ENCODE measurements around the gene LINS1. TPM values are rescaled to one million over a fixed set of nuclear protein-coding genes. Genes with fewer than 3 reads are reported as not detected.

LINS1 gene
- total and polyA plus RNA-seq, 10 of the 15 experiments (the other 5 are each of a cell fraction or from before 2014, with no cell fraction given) = 13.5 to 33.1 (median 20.3) TPM

DNA sequence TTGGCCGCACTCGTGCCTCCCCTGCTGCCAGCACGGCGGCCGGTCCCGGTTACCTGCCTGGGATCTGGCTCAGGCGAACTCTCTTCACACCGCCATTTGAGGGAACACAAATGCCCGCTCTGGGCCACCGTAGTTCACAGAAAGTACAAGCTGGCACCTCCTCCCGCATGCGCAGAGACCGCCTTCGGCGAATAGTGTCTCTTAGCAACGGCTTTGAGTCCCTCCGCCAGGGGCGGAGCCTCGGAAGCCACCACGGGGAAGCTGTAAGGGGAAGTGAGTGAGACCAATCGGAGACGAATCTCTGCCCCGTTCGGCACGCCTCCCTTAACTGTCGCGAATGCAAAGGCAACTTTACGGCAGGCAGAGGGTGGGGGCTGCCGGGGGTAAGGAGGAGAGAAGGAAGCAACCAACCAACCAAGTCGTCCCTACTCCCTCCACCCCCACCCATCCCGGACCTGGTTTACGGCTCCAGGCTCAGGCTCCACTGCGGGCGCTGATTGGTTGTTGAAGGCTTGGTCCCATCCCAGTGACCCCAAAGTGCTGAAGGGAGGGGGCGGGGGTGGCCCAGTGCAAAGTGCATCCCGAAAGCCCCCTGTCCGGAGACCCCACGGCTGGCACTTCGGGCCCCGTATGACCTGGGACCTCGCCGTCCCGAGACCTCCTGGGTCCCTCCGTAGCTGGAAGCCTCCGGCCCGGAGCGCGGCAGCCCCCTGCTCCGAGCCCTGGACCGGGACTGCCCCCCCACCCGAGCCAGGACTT, at the start of gene LINS1, which contains the start of gene ASB7 (continued):
- TF ChIP-seq HDGF (IDR thresholded peaks at IDR 0.05) (peak; percentile 99), STAT3 (IDR thresholded peaks at IDR 0.05; ENCODE audit: low read depth, low read length) (no peak), SRF (IDR thresholded peaks at IDR 0.05; ENCODE audit: low read depth in 2 of 2, low read length in 2 of 2) (0 out of 4 replicates have a peak, but pooled peaks of 1 of the 2 experiments have one; percentile 2), ZSCAN29 (IDR thresholded peaks at IDR 0.05) (no peak), TBL1XR1 (IDR thresholded peaks at IDR 0.05; ENCODE audit: low read depth, low read length) (0 out of 2 replicates have a peak, but pooled peaks have one; percentile 20), CEBPB (IDR thresholded peaks at IDR 0.05; ENCODE audit: borderline replicate concordance in 1 of 2, low read depth in 2 of 2, low read length in 2 of 2) (no peak), CHD2 (IDR thresholded peaks at IDR 0.05; ENCODE audit: borderline replicate concordance, low read depth, low read length) (peak; percentile 43), PAX8 (IDR thresholded peaks at IDR 0.05) (no peak), SREBF1 (IDR thresholded peaks at IDR 0.05; ENCODE audit: low read length) (no peak), EED (IDR thresholded peaks at IDR 0.05; ENCODE audit: low read depth) (no peak)
- TF ChIP-seq, protein P1, sequence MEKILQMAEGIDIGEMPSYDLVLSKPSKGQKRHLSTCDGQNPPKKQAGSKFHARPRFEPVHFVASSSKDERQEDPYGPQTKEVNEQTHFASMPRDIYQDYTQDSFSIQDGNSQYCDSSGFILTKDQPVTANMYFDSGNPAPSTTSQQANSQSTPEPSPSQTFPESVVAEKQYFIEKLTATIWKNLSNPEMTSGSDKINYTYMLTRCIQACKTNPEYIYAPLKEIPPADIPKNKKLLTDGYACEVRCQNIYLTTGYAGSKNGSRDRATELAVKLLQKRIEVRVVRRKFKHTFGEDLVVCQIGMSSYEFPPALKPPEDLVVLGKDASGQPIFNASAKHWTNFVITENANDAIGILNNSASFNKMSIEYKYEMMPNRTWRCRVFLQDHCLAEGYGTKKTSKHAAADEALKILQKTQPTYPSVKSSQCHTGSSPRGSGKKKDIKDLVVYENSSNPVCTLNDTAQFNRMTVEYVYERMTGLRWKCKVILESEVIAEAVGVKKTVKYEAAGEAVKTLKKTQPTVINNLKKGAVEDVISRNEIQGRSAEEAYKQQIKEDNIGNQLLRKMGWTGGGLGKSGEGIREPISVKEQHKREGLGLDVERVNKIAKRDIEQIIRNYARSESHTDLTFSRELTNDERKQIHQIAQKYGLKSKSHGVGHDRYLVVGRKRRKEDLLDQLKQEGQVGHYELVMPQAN (conservative IDR thresholded peaks at IDR 0.05) = 0 out of 2 replicates have a peak, but pooled peaks have one; percentile 67
- TF ChIP-seq, protein P2, sequence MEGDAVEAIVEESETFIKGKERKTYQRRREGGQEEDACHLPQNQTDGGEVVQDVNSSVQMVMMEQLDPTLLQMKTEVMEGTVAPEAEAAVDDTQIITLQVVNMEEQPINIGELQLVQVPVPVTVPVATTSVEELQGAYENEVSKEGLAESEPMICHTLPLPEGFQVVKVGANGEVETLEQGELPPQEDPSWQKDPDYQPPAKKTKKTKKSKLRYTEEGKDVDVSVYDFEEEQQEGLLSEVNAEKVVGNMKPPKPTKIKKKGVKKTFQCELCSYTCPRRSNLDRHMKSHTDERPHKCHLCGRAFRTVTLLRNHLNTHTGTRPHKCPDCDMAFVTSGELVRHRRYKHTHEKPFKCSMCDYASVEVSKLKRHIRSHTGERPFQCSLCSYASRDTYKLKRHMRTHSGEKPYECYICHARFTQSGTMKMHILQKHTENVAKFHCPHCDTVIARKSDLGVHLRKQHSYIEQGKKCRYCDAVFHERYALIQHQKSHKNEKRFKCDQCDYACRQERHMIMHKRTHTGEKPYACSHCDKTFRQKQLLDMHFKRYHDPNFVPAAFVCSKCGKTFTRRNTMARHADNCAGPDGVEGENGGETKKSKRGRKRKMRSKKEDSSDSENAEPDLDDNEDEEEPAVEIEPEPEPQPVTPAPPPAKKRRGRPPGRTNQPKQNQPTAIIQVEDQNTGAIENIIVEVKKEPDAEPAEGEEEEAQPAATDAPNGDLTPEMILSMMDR (IDR thresholded peaks at IDR 0.05 in 2 of 3, conservative IDR thresholded peaks at IDR 0.05 in 1 of 3; ENCODE audit: control insufficient read depth in 2 of 3, extremely low read depth in 1 of 3, insufficient read depth in 1 of 3, low read depth in 3 of 3, low read length in 3 of 3) = no peak
- TF ChIP-seq, protein P3, sequence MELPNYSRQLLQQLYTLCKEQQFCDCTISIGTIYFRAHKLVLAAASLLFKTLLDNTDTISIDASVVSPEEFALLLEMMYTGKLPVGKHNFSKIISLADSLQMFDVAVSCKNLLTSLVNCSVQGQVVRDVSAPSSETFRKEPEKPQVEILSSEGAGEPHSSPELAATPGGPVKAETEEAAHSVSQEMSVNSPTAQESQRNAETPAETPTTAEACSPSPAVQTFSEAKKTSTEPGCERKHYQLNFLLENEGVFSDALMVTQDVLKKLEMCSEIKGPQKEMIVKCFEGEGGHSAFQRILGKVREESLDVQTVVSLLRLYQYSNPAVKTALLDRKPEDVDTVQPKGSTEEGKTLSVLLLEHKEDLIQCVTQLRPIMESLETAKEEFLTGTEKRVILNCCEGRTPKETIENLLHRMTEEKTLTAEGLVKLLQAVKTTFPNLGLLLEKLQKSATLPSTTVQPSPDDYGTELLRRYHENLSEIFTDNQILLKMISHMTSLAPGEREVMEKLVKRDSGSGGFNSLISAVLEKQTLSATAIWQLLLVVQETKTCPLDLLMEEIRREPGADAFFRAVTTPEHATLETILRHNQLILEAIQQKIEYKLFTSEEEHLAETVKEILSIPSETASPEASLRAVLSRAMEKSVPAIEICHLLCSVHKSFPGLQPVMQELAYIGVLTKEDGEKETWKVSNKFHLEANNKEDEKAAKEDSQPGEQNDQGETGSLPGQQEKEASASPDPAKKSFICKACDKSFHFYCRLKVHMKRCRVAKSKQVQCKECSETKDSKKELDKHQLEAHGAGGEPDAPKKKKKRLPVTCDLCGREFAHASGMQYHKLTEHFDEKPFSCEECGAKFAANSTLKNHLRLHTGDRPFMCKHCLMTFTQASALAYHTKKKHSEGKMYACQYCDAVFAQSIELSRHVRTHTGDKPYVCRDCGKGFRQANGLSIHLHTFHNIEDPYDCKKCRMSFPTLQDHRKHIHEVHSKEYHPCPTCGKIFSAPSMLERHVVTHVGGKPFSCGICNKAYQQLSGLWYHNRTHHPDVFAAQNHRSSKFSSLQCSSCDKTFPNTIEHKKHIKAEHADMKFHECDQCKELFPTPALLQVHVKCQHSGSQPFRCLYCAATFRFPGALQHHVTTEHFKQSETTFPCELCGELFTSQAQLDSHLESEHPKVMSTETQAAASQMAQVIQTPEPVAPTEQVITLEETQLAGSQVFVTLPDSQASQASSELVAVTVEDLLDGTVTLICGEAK (IDR thresholded peaks at IDR 0.05; ENCODE audit: borderline replicate concordance) = peak; percentile 65; the same call in 1 of the 2 replicates
- TF ChIP-seq, protein P4, sequence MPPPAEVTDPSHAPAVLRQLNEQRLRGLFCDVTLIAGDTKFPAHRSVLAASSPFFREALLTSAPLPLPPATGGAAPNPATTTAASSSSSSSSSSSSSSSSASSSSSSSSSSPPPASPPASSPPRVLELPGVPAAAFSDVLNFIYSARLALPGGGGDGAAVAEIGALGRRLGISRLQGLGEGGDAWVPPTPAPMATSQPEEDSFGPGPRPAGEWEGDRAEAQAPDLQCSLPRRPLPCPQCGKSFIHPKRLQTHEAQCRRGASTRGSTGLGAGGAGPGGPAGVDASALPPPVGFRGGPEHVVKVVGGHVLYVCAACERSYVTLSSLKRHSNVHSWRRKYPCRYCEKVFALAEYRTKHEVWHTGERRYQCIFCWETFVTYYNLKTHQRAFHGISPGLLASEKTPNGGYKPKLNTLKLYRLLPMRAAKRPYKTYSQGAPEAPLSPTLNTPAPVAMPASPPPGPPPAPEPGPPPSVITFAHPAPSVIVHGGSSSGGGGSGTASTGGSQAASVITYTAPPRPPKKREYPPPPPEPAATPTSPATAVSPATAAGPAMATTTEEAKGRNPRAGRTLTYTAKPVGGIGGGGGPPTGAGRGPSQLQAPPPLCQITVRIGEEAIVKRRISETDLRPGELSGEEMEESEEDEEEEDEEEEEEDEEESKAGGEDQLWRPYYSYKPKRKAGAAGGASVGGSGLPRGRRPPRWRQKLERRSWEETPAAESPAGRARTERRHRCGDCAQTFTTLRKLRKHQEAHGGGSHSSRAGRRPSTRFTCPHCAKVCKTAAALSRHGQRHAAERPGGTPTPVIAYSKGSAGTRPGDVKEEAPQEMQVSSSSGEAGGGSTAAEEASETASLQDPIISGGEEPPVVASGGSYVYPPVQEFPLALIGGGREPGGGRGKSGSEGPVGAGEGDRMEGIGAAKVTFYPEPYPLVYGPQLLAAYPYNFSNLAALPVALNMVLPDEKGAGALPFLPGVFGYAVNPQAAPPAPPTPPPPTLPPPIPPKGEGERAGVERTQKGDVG (CRISPR knock-in tag; IDR thresholded peaks at IDR 0.05) = no peak
- TF ChIP-seq, protein P5, sequence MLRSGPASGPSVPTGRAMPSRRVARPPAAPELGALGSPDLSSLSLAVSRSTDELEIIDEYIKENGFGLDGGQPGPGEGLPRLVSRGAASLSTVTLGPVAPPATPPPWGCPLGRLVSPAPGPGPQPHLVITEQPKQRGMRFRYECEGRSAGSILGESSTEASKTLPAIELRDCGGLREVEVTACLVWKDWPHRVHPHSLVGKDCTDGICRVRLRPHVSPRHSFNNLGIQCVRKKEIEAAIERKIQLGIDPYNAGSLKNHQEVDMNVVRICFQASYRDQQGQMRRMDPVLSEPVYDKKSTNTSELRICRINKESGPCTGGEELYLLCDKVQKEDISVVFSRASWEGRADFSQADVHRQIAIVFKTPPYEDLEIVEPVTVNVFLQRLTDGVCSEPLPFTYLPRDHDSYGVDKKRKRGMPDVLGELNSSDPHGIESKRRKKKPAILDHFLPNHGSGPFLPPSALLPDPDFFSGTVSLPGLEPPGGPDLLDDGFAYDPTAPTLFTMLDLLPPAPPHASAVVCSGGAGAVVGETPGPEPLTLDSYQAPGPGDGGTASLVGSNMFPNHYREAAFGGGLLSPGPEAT (IDR thresholded peaks at IDR 0.05; ENCODE audit: low read depth) = peak; percentile 87; the same call in 1 of the 2 replicates
